ENCODE measurements around the gene KLK11.
"Not testable (repeated sequence)": the region's sequence is repeated elsewhere in the genome, so short reads cannot be mapped to it uniquely, and the experiment has no call there.

KLK11 gene

DNA sequence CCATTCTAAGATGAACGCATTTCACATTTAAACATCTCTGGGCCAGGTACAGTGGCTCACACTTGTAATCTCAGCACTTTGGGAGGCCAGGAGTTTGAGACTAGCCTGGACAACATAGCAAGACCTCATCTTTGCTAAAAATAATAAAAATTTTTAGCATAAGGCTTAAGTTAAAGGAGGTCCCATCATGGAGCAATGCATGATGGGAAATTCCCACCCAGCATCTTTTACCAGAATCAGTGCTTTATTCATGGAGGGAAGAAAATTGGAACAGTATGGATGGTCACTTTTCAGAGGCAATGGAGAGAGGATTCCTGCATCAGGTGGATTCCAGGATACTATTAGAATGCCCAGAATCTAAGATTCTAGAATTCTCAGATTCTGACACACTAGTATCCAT lies 21.2 kb downstream of the KLK11 start:
- DNase-seq (ENCODE audit: low spot score), result no peak

DNA sequence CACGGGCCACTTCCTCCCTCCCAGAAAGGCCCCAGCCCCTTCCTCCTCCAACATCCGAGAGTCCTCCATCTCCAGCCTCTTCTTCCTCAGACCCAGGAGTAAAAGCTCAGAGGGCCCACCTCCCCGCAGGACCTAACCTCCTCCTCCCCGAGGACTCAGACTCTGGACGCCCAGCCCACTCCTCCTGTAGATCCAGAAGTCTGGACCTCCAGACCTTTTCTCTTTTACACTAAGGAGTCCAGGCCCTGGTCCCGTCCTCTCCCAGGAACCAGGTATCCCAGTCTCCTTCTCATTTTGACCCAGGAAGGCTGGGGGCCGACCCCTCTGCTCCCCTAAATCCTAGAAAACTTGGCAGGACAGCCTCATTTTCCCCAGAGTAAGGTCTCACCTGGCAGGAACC lies 23.1 kb downstream of the KLK11 start:
- DNase-seq (ENCODE audit: low spot score), result no peak

- peak; percentile 6 for DNase-seq (ENCODE audit: low spot score)
Measured at GRCh38 chr19:51002542-51003311, 23.7 kb downstream of the KLK11 start.

DNA sequence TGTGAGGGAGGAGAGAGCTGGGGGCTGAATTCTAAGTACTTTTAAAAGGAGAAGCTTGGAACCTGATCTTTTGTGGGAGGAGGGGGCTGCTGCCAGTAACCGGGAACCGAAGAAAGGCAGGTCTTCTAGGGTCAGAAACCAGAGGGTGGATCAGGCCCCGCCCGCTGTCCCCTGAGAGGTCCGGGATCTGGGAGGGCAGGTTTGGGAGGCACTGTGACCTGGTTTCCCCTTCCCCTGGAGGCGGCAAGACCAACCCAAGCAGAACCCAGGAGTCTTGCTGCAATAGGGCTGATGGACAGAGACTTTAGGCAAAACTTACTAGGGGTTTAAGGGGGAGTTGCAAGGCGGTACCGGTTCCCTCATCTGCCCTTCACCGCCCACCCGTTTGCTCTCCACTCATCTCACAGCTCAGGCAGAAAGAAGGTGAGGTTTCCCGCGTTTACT lies 24.3 kb downstream of the KLK11 start:
- no peak for DNase-seq (ENCODE audit: low spot score)

GRCh38 chr19:51001515-51001914 lies 24.9 kb downstream of the KLK11 start, which contains the start of gene KLK8:
TSS of gene KLK8 (minus strand) at chr19:51001604. CDS start at chr19:51001167, 437 bp downstream.
- DNase-seq (ENCODE audit: low spot score), result no peak

GRCh38 chr19:51000981-51001380 lies 25.4 kb downstream of the KLK11 start:
- no peak for DNase-seq (ENCODE audit: low spot score)

DNA sequence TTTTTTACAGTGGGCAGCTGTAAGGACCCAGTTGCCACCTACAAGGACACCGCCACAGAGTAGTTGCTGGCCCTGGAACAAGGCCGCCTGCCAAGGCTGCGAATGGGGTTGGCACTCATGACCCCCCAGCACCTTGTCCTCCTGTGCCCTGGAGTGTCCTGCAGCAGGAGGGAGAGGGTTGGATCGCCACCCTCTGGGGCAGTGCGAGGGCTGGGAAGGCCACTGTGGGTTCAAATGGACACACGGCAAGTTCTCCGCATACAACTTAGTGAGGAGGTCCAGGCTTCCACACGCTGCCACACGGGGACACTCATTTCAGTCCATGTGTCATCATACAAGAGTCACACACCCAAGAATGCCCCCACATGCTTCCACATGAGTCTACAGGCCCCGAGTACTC lies 26.0 kb downstream of the KLK11 start:
- DNase-seq (ENCODE audit: low spot score), result no peak

- no peak for DNase-seq (ENCODE audit: low spot score)
Measured at GRCh38 chr19:50998686-50999085, 27.7 kb downstream of the KLK11 start.

DNA sequence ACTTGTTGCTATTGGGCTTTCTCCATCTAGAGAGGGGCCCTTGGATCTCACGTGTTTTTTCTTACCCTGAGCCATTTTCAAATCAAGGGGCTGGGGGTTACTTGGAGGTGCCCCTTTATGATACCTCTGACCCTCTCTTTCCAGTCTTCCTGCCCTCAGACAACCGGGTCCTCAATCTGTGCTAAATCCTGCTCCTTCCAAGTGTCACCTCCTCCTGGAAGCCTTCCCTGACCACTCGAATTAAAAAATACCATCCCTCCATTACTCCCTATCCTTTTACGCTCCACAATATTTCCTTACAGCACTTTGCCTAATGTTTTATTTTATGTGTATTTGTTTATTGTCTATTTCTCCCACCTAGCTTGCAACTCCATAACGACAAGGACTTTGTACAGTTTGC lies 28.4 kb downstream of the KLK11 start:
- no peak for DNase-seq (ENCODE audit: low spot score)

DNA sequence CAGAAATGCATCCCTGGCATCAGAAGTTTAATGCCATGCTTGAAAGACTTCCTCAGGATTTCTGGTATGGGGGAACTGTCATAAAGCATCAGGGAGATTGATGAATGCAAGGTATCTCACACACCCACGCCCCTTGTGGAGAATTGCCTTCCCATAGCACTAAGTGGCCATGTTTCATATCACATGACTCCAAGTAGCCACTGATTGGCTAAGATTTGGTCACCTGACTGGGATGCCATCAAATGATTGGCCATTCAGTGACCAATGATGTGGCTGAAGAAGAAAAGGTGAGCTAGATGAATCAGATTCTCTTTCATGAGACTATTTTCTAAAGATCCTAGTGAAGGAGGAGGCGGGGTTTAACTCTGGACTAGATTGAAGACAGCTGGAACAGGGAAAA lies 32.3 kb downstream of the KLK11 start:
- DNase-seq (ENCODE audit: low spot score), result no peak

DNA sequence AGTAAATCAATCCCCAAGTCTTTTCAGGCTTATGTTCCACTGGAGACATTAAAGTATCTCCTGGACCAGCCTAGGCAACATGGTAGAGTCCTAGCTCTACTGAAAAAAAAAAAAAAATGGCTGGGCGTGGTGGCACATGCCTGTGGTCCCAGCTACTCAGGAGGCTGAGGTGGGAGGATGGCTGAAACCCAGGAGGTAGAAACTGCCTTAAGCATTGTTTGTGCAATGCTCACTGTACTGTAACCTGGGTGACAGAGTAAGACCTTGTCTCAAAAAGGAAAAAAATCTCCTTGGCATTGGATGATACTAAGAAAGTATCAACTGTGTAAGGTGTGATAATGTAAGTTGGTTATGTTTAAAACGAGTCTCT lies 33.8 kb downstream of the KLK11 start:
- DNase-seq (ENCODE audit: low spot score), result no peak

GRCh38 chr19:50984416-50984815 lies 42.0 kb downstream of the KLK11 start:
- not testable (repeated sequence) for DNase-seq (ENCODE audit: low spot score)

DNA sequence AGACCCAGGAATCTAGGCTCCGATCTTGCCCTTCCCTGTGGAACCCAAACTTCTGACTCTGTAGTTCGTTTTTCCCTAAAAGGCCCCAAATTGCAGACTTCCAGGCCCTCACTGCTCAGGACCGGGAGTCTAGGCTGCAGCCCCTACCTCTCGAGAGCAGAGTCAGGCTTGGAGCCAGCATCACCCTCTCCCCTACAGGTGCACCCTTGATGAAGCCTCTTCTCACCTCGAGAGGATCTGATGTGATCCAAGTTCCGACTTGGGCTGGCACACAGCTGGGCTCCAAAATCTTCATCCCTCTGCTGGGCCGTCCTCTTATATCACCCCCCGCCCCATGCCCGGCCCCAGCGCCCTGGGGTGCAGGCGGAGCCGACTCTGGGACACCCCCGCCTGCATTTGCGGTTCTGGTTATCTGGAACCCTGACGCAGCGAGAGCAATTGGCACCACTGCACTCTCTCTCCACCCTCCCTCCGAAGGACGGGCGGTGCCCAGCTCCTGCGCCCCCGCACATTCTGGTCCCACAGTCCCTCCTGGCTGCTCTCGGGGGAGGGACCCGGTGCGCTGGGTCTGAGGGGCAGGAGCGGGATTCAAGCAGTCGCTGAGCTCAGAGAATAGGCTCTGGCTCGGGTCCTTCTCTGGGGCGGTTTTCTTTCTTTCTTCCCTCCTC lies 42.7 kb downstream of the KLK11 start, which contains the start of gene KLK7:
TSS of gene KLK7 (minus strand) at position 293 of the 668 bp plus-strand sequence. CDS start 1,518 bp downstream, outside the sequence.
- DNase-seq (ENCODE audit: low spot score), result no peak

DNA sequence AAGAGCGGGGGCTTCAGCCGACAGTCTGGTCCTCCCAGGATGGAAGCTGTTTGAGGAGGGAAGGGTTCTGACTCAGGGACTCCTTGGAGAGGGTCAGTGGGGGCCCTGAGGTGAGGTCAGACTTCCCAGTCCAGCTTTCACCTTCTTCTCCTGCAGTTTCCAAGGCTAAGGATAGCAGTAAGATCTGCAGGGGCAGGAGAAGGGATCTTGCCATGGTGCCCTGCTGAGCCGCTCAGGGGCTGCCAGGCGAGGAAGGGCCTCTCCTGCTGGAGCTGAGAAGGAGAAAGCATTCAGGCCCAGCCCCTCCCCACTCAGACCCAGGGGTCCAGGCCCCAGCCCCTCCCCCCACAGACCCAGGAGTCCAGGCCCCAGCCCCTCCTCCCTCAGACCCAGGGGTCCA lies 44.2 kb downstream of the KLK11 start:
- no peak for DNase-seq (ENCODE audit: low spot score)

- no peak for DNase-seq (ENCODE audit: low spot score)
Measured at GRCh38 chr19:50981587-50982146, 44.7 kb downstream of the KLK11 start.

DNA sequence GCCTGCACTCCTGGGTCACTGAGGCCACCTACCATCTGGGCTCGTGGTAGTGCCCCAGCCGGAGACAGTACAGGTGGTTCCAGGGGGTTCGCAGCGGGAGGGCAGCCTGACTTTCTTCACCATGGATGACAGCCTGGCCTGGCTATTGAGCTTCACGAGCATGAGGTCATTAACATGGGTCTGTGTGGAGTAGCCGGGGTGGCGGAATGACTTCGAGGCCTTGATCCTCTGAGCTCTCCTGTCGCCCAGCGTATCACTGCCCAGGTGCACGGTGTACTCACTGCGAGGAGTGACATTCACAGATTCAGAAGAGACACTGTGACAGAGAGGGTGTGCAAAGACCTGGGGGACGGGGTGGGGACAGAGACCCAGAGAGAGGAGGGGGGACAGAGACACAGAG lies 46.2 kb downstream of the KLK11 start:
- DNase-seq (ENCODE audit: low spot score), result no peak

- no peak for DNase-seq (ENCODE audit: low spot score)
Measured at GRCh38 chr19:50979758-50980157, 46.7 kb downstream of the KLK11 start.

- DNase-seq (ENCODE audit: low spot score), result no peak
Measured at GRCh38 chr19:50978772-50979390, 47.5 kb downstream of the KLK11 start.

DNA sequence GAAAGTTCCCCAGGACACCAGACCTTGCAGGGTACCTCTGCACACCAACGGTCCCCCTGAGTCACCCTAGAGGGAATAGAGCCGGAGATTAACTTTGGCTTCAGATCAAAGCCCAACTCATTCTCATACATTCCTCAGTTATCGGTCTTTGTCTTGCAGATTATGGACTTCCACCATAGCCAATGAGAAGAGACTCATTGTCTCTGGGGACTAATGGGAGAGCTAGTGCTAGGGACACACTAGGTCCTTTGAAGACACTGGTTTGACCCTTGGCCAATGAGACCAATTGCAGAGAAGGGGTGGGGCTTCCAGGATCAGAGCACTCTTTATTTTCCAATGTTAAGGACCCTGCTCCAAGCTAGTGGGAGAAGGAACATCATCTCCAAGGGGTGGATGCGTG lies 48.8 kb downstream of the KLK11 start:
- DNase-seq (ENCODE audit: low spot score), result no peak

- DNase-seq (ENCODE audit: low spot score), result no peak
Measured at GRCh38 chr19:50975766-50976165, 50.6 kb downstream of the KLK11 start.

- DNase-seq (ENCODE audit: low spot score), result no peak
Measured at GRCh38 chr19:50974702-50975556, 51.5 kb downstream of the KLK11 start.

Measured in SK-N-DZ (cell line).